SK-N-SH treated with all-trans-retinoic acid at 6 μM for 48 hours (cell line): Measurements from ENCODE around the gene ABLIM1.

Experiments used
- ARNTL ChIP-seq: fragments of 450-650 bp; formaldehyde crosslinking; IDR thresholded peaks from 2 replicates; pipeline ENCODE4 v1.5.0; 2020; ENCODE audit warnings: low read depth, mild to moderate bottlenecking, moderate library complexity, borderline replicate concordance
- OSR1 ChIP-seq: fragments of 250-450 bp; sonication (Bioruptor Pico); IDR thresholded peaks from 2 replicates; pipeline ENCODE4 v1.8.0; 2022; ENCODE audit warnings: moderate library complexity, mild to moderate bottlenecking, inconsistent platforms
- PPARA ChIP-seq: fragments of 250-450 bp; sonication (Bioruptor Pico); IDR thresholded peaks from 2 replicates; pipeline ENCODE4 v1.5.0; 2020; ENCODE audit warnings: mild to moderate bottlenecking, borderline replicate concordance
- ZNF8 ChIP-seq: fragments of 450-650 bp; formaldehyde crosslinking; IDR thresholded peaks from 2 replicates; pipeline ENCODE4 v1.5.0; 2020; ENCODE audit warnings: mild to moderate bottlenecking, moderate library complexity
- TF ChIP-seq, protein P1 (sequence below): fragments of 250-450 bp; sonication (Bioruptor Pico); IDR thresholded peaks from 2 replicates; pipeline ENCODE4 v1.5.1; 2020; ENCODE audit warnings: low read depth, mild to moderate bottlenecking, moderate library complexity
- TF ChIP-seq, protein P2 (sequence below): fragments of 250-450 bp; sonication (Bioruptor Pico); IDR thresholded peaks from 2 replicates; pipeline ENCODE4 v1.8.0; 2021; ENCODE audit warnings: low read depth, mild to moderate bottlenecking, moderate library complexity, borderline replicate concordance

DNA sequence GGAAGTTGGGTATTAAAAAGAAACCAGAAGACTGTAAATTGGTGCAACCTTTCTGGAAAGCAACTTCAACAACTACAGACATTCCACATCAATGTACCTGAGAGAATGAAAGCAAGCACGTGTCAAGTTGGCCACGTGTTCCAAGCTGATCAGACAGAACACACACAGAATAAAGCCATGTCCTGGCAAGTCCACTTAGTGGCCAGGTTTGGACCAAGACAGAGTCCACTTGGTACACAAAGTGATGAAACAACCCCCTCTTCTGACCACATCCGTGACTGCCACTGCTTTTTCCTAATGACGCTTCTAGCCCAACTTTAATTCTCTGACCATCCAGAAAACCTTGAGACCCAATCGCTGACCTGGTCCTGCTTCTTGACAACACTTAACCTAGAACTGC lies 109.4 kb downstream of the ABLIM1 start:
- no peak for TF ChIP-seq PPARA (CRISPR knock-in tag)
- no peak for TF ChIP-seq OSR1 (CRISPR knock-in tag)
- no peak for TF ChIP-seq ARNTL (CRISPR knock-in tag)
- no peak for TF ChIP-seq ZNF8 (CRISPR knock-in tag)
- TF ChIP-seq, protein P1, sequence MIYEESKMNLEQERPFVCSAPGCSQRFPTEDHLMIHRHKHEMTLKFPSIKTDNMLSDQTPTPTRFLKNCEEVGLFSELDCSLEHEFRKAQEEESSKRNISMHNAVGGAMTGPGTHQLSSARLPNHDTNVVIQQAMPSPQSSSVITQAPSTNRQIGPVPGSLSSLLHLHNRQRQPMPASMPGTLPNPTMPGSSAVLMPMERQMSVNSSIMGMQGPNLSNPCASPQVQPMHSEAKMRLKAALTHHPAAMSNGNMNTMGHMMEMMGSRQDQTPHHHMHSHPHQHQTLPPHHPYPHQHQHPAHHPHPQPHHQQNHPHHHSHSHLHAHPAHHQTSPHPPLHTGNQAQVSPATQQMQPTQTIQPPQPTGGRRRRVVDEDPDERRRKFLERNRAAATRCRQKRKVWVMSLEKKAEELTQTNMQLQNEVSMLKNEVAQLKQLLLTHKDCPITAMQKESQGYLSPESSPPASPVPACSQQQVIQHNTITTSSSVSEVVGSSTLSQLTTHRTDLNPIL (CRISPR knock-in tag), result no peak
- TF ChIP-seq, protein P2, sequence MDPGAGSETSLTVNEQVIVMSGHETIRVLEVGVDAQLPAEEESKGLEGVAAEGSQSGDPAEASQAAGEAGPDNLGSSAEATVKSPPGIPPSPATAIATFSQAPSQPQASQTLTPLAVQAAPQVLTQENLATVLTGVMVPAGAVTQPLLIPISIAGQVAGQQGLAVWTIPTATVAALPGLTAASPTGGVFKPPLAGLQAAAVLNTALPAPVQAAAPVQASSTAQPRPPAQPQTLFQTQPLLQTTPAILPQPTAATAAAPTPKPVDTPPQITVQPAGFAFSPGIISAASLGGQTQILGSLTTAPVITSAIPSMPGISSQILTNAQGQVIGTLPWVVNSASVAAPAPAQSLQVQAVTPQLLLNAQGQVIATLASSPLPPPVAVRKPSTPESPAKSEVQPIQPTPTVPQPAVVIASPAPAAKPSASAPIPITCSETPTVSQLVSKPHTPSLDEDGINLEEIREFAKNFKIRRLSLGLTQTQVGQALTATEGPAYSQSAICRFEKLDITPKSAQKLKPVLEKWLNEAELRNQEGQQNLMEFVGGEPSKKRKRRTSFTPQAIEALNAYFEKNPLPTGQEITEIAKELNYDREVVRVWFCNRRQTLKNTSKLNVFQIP (CRISPR knock-in tag), result no peak
